SK-N-SH (cell line): ENCODE measurements around the gene PRKAR1A.
"Not testable (repeated sequence)": the region's sequence is repeated elsewhere in the genome, so short reads cannot be mapped to it uniquely, and the experiment has no call there.

Experiments used
- CHD2 ChIP-seq: fragments of 150-350 bp; IDR thresholded peaks from 2 replicates; pipeline ENCODE4 v1.6.1; 2018; ENCODE audit warnings: low read length; ENCODE audit not compliant: partially characterized antibody
- FOSL2 ChIP-seq: IDR thresholded peaks from 2 replicates; pipeline ENCODE4 v1.4.0; 2012; ENCODE audit warnings: low read depth, mild to moderate bottlenecking, moderate library complexity, borderline replicate concordance
- FOXM1 ChIP-seq: IDR thresholded peaks from 2 replicates; pipeline ENCODE4 v1.4.0; 2012; ENCODE audit warnings: low read depth, mild to moderate bottlenecking
- MAX ChIP-seq: IDR thresholded peaks from 2 replicates; pipeline ENCODE4 v1.4.0; 2012; ENCODE audit warnings: low read depth
- PBX3 ChIP-seq: IDR thresholded peaks from 2 replicates; pipeline ENCODE4; 2012
- RAD21 ChIP-seq: IDR thresholded peaks from 2 replicates; pipeline ENCODE4 v1.6.1; 2012; ENCODE audit warnings: mild to moderate bottlenecking, low read length
- RCOR1 ChIP-seq: fragments of 150-350 bp; IDR thresholded peaks from 2 replicates; pipeline ENCODE4 v1.6.1; 2017; ENCODE audit warnings: antibody characterized with exemption, low read length
- REST ChIP-seq: IDR thresholded peaks from 2 replicates; pipeline ENCODE4 v1.6.1; 2012; ENCODE audit warnings: mild to moderate bottlenecking, low read depth, low read length, moderate library complexity
- TAF1 ChIP-seq: IDR thresholded peaks from 2 replicates; pipeline ENCODE4 v1.6.1; 2012; ENCODE audit warnings: low read depth, mild to moderate bottlenecking, low read length, moderate library complexity, borderline replicate concordance
- TF ChIP-seq, protein P1 (sequence below): fragments of 200-600 bp; sonication (generic); IDR thresholded peaks from 2 replicates; pipeline ENCODE4 v1.6.1; 2017; ENCODE audit warnings: antibody characterized with exemption, mild to moderate bottlenecking, moderate library complexity
- TF ChIP-seq, protein P2 (sequence below): IDR thresholded peaks from 2 replicates; pipeline ENCODE4 v1.4.0; 2012; ENCODE audit warnings: low read depth, borderline replicate concordance

- TF ChIP-seq, protein P1, sequence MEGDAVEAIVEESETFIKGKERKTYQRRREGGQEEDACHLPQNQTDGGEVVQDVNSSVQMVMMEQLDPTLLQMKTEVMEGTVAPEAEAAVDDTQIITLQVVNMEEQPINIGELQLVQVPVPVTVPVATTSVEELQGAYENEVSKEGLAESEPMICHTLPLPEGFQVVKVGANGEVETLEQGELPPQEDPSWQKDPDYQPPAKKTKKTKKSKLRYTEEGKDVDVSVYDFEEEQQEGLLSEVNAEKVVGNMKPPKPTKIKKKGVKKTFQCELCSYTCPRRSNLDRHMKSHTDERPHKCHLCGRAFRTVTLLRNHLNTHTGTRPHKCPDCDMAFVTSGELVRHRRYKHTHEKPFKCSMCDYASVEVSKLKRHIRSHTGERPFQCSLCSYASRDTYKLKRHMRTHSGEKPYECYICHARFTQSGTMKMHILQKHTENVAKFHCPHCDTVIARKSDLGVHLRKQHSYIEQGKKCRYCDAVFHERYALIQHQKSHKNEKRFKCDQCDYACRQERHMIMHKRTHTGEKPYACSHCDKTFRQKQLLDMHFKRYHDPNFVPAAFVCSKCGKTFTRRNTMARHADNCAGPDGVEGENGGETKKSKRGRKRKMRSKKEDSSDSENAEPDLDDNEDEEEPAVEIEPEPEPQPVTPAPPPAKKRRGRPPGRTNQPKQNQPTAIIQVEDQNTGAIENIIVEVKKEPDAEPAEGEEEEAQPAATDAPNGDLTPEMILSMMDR = not testable (repeated sequence)
- TF ChIP-seq REST, TAF1, FOXM1, RCOR1, PBX3, RAD21, MAX, CHD2, FOSL2: not testable (repeated sequence)
- TF ChIP-seq, protein P2, sequence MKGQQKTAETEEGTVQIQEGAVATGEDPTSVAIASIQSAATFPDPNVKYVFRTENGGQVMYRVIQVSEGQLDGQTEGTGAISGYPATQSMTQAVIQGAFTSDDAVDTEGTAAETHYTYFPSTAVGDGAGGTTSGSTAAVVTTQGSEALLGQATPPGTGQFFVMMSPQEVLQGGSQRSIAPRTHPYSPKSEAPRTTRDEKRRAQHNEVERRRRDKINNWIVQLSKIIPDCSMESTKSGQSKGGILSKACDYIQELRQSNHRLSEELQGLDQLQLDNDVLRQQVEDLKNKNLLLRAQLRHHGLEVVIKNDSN = not testable (repeated sequence)
These were observed 5.4 kb downstream of the PRKAR1A start for GRCh38 chr17:68517605-68518004.
